ENCODE data around the gene EPS8L3.

DNA sequence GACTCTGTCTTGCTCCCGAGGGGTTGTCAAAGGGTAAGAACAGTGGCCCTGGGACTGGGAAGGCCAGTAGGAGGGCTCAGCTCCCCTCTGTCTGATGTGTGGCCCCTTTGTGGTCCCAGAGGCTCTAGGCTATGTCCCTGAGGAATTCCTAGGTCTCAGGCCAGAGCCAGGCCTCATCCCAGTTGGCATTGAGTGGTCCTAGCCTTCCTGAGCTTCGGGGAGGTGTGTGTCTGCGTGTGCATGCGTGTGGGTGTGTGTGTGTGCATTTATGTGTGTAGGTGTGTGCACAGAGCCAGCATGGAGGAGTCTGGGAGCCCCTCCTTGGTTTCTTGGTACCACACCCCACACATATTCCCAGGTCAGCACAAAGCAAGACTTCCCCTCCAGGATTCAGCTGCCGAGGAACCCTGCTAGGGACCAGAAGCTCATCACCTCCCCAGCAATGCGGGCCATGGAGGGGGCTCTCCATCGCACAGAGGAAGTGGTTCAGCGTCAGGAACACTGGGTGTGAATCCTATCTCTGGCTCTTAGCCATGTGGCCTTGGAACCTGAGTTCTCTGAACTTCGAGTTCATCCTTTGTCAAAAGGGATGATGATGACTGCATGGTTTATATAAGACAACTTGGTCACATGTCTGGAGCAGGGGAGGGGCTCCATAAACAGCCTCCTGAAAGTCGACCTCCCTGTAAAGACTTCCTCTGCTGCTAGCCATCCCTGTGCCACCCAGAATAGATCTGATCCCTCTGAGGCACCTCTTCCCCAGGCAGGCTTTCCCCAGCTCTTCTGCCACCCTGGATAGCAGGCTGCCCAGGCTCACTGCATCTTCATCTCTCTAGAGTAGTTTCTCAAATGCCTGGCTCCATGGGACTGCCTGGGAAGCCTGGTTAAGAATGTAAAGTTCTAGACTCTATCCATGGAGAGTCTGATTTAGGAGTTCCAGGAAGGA lies 8.3 kb upstream of the EPS8L3 start:
- TF ChIP-seq, protein P1, sequence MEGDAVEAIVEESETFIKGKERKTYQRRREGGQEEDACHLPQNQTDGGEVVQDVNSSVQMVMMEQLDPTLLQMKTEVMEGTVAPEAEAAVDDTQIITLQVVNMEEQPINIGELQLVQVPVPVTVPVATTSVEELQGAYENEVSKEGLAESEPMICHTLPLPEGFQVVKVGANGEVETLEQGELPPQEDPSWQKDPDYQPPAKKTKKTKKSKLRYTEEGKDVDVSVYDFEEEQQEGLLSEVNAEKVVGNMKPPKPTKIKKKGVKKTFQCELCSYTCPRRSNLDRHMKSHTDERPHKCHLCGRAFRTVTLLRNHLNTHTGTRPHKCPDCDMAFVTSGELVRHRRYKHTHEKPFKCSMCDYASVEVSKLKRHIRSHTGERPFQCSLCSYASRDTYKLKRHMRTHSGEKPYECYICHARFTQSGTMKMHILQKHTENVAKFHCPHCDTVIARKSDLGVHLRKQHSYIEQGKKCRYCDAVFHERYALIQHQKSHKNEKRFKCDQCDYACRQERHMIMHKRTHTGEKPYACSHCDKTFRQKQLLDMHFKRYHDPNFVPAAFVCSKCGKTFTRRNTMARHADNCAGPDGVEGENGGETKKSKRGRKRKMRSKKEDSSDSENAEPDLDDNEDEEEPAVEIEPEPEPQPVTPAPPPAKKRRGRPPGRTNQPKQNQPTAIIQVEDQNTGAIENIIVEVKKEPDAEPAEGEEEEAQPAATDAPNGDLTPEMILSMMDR (IDR thresholded peaks at IDR 0.05): no peak
- TF ChIP-seq POLR2A (IDR thresholded peaks at IDR 0.05): no peak

Measured in heart left ventricle (tissue), 13 donors.